ENCODE measurements around the gene OR2M4. TPM values are rescaled to one million over a fixed set of nuclear protein-coding genes. Genes with fewer than 3 reads are reported as not detected.

OR2M4 gene, protein sequence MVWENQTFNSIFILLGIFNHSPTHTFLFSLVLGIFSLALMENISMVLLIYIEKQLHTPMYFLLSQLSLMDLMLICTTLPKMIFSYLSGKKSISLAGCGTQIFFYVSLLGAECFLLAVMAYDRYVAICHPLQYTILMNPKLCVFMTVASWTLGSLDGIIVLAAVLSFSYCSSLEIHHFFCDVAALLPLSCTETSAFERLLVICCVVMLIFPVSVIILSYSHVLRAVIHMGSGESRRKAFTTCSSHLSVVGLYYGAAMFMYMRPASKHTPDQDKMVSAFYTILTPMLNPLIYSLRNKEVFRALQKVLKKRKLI
- total RNA-seq: not detected in 2 replicates

DNA sequence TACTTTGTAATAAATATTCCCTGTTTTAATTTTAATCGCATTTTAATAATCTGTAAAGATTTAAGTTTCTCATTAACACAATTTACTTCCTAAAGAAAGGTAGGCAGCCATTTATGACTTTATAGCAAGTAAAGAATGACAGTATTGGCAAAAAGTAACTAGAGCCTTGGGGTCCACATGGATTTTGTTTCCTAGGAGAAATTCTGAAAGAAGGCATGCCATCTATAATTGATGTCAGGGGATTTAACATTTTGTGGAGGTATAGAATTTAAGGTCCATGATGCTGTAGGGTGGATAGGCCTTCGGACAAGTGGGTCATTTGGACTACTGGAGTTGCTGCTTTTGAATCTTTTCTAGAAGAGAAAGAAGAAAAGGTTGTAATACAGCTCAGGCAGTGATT, at the start of gene OR2M4:
OR2M4 (plus strand) TSS at position 301 of the 400 bp plus-strand sequence. CDS start 7,512 bp downstream, outside the sequence.

DNA sequence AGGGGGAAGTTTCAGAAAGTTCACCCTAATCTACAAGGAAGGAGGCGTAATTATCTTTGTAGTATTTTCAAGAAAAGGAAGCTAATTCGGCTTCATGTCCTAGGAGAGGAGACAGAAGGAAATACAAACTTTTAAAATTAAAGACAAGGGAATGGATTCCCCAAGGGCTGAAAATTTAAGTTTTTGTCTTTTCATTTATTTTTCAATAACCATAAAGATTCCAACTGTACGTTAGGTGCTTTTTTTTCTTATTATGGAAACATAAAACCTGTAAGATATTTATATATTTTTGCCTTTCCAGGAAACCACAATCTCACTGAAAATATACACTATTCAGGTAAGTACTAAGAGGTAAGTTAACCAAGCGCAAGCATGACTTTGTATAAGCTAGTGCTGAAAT, 34.3 kb upstream of the OR2M4 start, which contains the start of gene OR2M3:
OR2M3 (plus strand) TSS at position 301 of the 400 bp plus-strand sequence. CDS start 5,803 bp downstream, outside the sequence.

DNA sequence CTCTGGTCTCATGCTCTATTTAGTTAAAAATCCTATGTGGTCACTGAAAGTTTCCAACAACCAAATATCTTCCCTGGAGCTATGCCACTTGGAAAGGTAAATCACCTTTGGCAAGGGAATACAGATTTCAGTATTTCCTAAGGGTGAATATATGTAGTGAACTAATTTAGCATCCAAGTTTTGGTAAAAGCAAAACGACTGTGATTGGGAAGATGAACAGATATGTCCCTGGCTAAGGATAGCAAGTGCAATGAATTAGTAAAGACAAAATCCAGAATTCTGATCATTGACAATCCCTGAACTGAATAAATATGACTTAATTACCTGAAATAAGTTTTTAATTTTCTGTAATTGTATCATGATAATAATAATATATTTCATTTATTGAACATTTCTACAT, 46.7 kb downstream of the OR2M4 start, which contains the start of gene OR2T33:
OR2T33 (minus strand) TSS at position 101 of the 400 bp plus-strand sequence. CDS start 4,162 bp downstream, outside the sequence.

Other genes starting within 250 kb of the OR2M4 start
- gene OR2L5, start 217.8 kb upstream of the OR2M4 start, total RNA-seq: under 0.01 and 0.12 TPM in 2 replicates
- under 0.01 TPM in 1 of 2 replicates, not detected in the other for gene OR2L2, start 201.3 kb upstream of the OR2M4 start, total RNA-seq
- 0.11 and 0.12 TPM in 2 replicates for gene OR2L3, start 184.6 kb upstream of the OR2M4 start, total RNA-seq
- not detected in 2 replicates for gene OR2L13, start 136.2 kb upstream of the OR2M4 start, total RNA-seq
- not detected in 2 replicates for gene OR2M5, start 86.3 kb upstream of the OR2M4 start, total RNA-seq
- not detected in 2 replicates for gene OR2M2, start 56.6 kb upstream of the OR2M4 start, total RNA-seq
- gene OR2M3, start 34.2 kb upstream of the OR2M4 start, total RNA-seq: not detected in 2 replicates
- not detected in 2 replicates for gene OR2T33, start 46.6 kb downstream of the OR2M4 start, total RNA-seq
- not detected in 2 replicates for gene OR2T12, start 72.0 kb downstream of the OR2M4 start, total RNA-seq
- gene OR2M7, start 93.2 kb downstream of the OR2M4 start, total RNA-seq: not detected in 2 replicates
- gene OR14C36, start 117.4 kb downstream of the OR2M4 start, total RNA-seq: not detected in 2 replicates
- not detected in 2 replicates for gene OR2T4, start 130.2 kb downstream of the OR2M4 start, total RNA-seq
- gene OR2T6, start 144.3 kb downstream of the OR2M4 start, total RNA-seq: not detected in 2 replicates
- gene OR2T1, start 171.6 kb downstream of the OR2M4 start, total RNA-seq: not detected in 2 replicates
- gene OR2T2, start 214.2 kb downstream of the OR2M4 start, total RNA-seq: not detected in 2 replicates
- gene OR2T3, start 241.9 kb downstream of the OR2M4 start, total RNA-seq: not detected in 2 replicates